Breast epithelium (tissue), 4 donors: ENCODE measurements around the gene PTPRA. TPM values are rescaled to one million over a fixed set of nuclear protein-coding genes. Genes with fewer than 3 reads are reported as not detected.

Experiments
- DNase-seq, 2 donors: peaks; one replicate each; pipeline ENCODE4 v3.0.0-alpha.2; 2019; ENCODE audit warnings: low spot score in 2 of 2
- H3K27ac ChIP-seq, 2 donors: fragments of 200-600 bp; sonication (generic) in 1 of 2; one replicate each; pipeline ENCODE4 v1.5.1; 2016 to 2019; ENCODE audit warnings: mild to moderate bottlenecking in 1 of 2
- H3K27me3 ChIP-seq, 2 donors: fragments of 200-600 bp; sonication (generic) in 1 of 2; one replicate each; pipeline versions ENCODE4 v1.5.1 to v1.6.0; 2017 to 2019; ENCODE audit warnings: control low read depth in 1 of 2, mild to moderate bottlenecking in 1 of 2
- H3K36me3 ChIP-seq: fragments of 200-600 bp; one replicate; pipeline ENCODE4 v1.5.1; 2019
- H3K4me1 ChIP-seq, 2 donors: fragments of 200-600 bp; sonication (generic); one replicate each; pipeline ENCODE4 v1.5.1; 2016 to 2019; ENCODE audit warnings: control low read depth in 1 of 2
- H3K4me3 ChIP-seq, 3 donors: fragments of 200-600 bp; sonication (generic); 1 replicate in 2 of 3; 2 replicates in 1 of 3; pipeline ENCODE4 v1.5.1; 2016 to 2019; ENCODE audit warnings: mild to moderate bottlenecking in 3 of 3, moderate library complexity in 2 of 3
- H3K9me3 ChIP-seq, 2 donors: fragments of 200-600 bp; sonication (generic) in 1 of 2; one replicate each; pipeline ENCODE4 v1.5.1; 2016 to 2019; ENCODE audit warnings: control low read depth in 1 of 2
- CTCF ChIP-seq, 3 donors: fragments of 450-650 bp; IDR thresholded peaks; one replicate each; pipeline ENCODE4 v1.5.1; 2016 to 2017; ENCODE audit warnings: antibody characterized with exemption in 3 of 3, mild to moderate bottlenecking in 3 of 3, moderate library complexity in 3 of 3
- POLR2A ChIP-seq: fragments of 450-650 bp; IDR thresholded peaks from one replicate; pipeline ENCODE4 v1.6.1; 2016; ENCODE audit warnings: antibody characterized with exemption, mild to moderate bottlenecking, moderate library complexity
- POLR2AphosphoS5 ChIP-seq, 3 donors: sonication (generic); formaldehyde crosslinking; IDR thresholded peaks; one replicate each; pipeline ENCODE4 v1.6.1; 2017; ENCODE audit warnings: antibody characterized with exemption in 3 of 3
- intact Hi-C: fragments of 100-400 bp; cut with DNase I; formaldehyde crosslinking; loops from one replicate; pipeline ENCODE4 v1.15.1; 2023; ENCODE audit warnings: low total_unique reads
- total RNA-seq, 3 donors: library from RNA; depleted of rRNA; stranded (reverse); fragments of >200 nt; gene quantifications; one replicate each; pipeline ENCODE4 v1.1.0, GENCODE V29; 2016

PTPRA gene
- total RNA-seq, 3 donors from 2014 or later = 89.1 to 102 (median 96.0) TPM

- Histone ChIP-seq H3K27ac (no peak overlapping the region), H3K36me3 (no peaks in the 10 kb centered on the region), H3K4me1 (no peaks in the 10 kb centered on the region), H3K27me3 (no peaks in the 10 kb centered on the region), H3K9me3 (no peaks in the 10 kb centered on the region), H3K4me3 (no peak overlapping the region)
- no peak for TF ChIP-seq POLR2A
- no peak for TF ChIP-seq POLR2AphosphoS5 (IDR thresholded peaks at IDR 0.05)
- no peak for TF ChIP-seq CTCF (IDR thresholded peaks at IDR 0.05)
- intact Hi-C loops = no loop called here
- no peak for DNase-seq
These were observed 47.2 kb downstream of the PTPRA start for GRCh38 chr20:2920473-2920872.

- H3K4me1 ChIP-seq = no peaks in the 10 kb centered on the region
- no peaks in the 10 kb centered on the region for H3K36me3 ChIP-seq
- intact Hi-C loops = no loop called here
- H3K4me3 ChIP-seq = no peak overlapping the region
- H3K27ac ChIP-seq = no peak overlapping the region
- no peaks in the 10 kb centered on the region for H3K27me3 ChIP-seq
- TF ChIP-seq POLR2A (no peak), POLR2AphosphoS5 (IDR thresholded peaks at IDR 0.05) (no peak), CTCF (IDR thresholded peaks at IDR 0.05) (no peak)
- H3K9me3 ChIP-seq = no peaks in the 10 kb centered on the region
- DNase-seq = no peak
These were observed 48.2 kb downstream of the PTPRA start for GRCh38 chr20:2921506-2921905.

- TF ChIP-seq POLR2AphosphoS5 (IDR thresholded peaks at IDR 0.05) (no peak), POLR2A (no peak), CTCF (IDR thresholded peaks at IDR 0.05) (no peak)
- no peak for DNase-seq
- intact Hi-C loops = no loop called here
- no peaks in the 10 kb centered on the region for H3K27me3 ChIP-seq
- H3K36me3 ChIP-seq = no peaks in the 10 kb centered on the region
- no peaks in the 10 kb centered on the region for H3K9me3 ChIP-seq
- no peak overlapping the region for H3K27ac ChIP-seq
- H3K4me1 ChIP-seq = no peaks in the 10 kb centered on the region
- no peak overlapping the region for H3K4me3 ChIP-seq
These were observed 49.7 kb downstream of the PTPRA start for GRCh38 chr20:2922957-2923356.

GRCh38 chr20:2930538-2930937 lies 57.3 kb downstream of the PTPRA start:
- DNase-seq = no peak
- intact Hi-C loops = no loop called here
- H3K27ac ChIP-seq = no peak overlapping the region
- TF ChIP-seq POLR2A (no peak), POLR2AphosphoS5 (IDR thresholded peaks at IDR 0.05) (no peak), CTCF (IDR thresholded peaks at IDR 0.05) (no peak)
- H3K27me3 ChIP-seq = no peaks in the 10 kb centered on the region
- H3K4me3 ChIP-seq = no peak overlapping the region
- H3K4me1 ChIP-seq = no peaks in the 10 kb centered on the region
- H3K36me3 ChIP-seq = no peaks in the 10 kb centered on the region
- no peaks in the 10 kb centered on the region for H3K9me3 ChIP-seq

GRCh38 chr20:2932498-2932897 lies 59.2 kb downstream of the PTPRA start:
- no peak overlapping the region for H3K4me3 ChIP-seq
- TF ChIP-seq CTCF (IDR thresholded peaks at IDR 0.05) (no peak), POLR2A (no peak), POLR2AphosphoS5 (IDR thresholded peaks at IDR 0.05) (no peak)
- H3K27ac ChIP-seq = no peak overlapping the region
- intact Hi-C loops = no loop called here
- DNase-seq = no peak
- no peaks in the 10 kb centered on the region for H3K36me3 ChIP-seq
- H3K4me1 ChIP-seq = no peaks in the 10 kb centered on the region
- H3K9me3 ChIP-seq = no peaks in the 10 kb centered on the region
- H3K27me3 ChIP-seq = no peaks in the 10 kb centered on the region
